Measurements from ENCODE around the gene GRAMD1B. TPM values are rescaled to one million over a fixed set of nuclear protein-coding genes. Genes with fewer than 3 reads are reported as not detected.
A peak's percentile ranks its signal among the peaks of the same experiment; 100 is the strongest.

The GRAMD1B gene
- total RNA-seq (9.6 and 11.6 TPM in 2 replicates), polyA plus RNA-seq (0.58 and 0.91 TPM in 2 replicates), polyA minus RNA-seq (1.4 and 2.1 TPM in 2 replicates)
- total RNA-seq (2013), result 0.86 TPM

DNA sequence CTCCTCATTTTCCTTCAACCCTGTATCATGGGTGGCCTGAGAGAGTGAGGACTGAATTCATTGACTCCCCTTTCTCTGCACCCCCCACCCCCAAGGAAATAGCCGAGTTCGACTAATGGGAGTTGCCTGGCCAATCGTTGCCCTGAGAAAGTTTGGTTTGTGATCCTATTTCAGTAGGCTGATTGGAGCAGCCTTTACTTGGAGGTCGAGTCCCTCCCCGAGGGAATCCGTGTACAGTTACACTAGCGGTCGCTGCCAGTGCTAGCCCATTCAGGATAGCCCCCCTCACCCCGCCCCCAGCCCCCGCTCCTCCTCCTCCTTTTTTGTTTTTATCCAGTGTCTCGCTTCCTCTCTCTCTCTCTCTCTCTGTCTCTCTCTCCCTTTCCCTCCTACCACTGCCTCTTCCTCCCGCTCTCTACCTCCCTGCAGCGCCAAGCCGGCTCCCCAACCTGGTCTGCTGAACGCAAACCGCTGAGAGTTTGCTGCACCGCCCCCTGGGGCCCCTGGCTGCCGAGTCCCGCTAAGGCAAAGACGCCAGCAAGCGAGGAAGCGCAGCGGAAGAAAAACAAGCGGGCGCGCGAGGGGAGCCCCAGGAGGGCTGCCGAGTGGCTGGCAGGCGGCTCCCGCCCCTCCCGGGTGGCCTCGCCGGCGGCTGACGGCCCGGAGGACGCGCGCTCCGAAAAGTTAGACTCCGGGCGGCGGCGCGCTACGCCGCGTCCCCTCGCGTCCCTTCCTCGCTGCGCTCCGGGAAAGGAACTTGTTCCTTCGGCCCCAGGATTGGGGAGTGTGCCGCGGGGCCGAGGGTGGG, at the start of gene GRAMD1B:
Gene GRAMD1B, plus strand, starts transcription at position 357 of the 808 bp plus-strand sequence. CDS start 524 bp downstream, outside the sequence.
- H3K27ac ChIP-seq (ENCODE audit: low read length in 2 of 2), result no peak within 1 kb of the TSS
- ChIA-PET POLR2A (no interaction called here), CTCF (interaction anchor here (1.3 to 1.8 kb wide), 2 partner anchors 23 to 49 kb away, joined by 5 to 6 read pairs; no protein-coding TSS in a partner anchor)
- peak within 1 kb of the TSS; percentile 43 for H3K9ac ChIP-seq (ENCODE audit: low read length)
- peak within 1 kb of the TSS; percentile 66 for H2AFZ ChIP-seq (ENCODE audit: insufficient read depth, low read depth, low read length, poor library complexity, severe bottlenecking)
- TF ChIP-seq, protein P1, sequence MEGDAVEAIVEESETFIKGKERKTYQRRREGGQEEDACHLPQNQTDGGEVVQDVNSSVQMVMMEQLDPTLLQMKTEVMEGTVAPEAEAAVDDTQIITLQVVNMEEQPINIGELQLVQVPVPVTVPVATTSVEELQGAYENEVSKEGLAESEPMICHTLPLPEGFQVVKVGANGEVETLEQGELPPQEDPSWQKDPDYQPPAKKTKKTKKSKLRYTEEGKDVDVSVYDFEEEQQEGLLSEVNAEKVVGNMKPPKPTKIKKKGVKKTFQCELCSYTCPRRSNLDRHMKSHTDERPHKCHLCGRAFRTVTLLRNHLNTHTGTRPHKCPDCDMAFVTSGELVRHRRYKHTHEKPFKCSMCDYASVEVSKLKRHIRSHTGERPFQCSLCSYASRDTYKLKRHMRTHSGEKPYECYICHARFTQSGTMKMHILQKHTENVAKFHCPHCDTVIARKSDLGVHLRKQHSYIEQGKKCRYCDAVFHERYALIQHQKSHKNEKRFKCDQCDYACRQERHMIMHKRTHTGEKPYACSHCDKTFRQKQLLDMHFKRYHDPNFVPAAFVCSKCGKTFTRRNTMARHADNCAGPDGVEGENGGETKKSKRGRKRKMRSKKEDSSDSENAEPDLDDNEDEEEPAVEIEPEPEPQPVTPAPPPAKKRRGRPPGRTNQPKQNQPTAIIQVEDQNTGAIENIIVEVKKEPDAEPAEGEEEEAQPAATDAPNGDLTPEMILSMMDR (IDR thresholded peaks at IDR 0.05), result no peak
- no peak for TF ChIP-seq EZH2 (IDR thresholded peaks at IDR 0.05; ENCODE audit: borderline replicate concordance, insufficient read depth, low read depth, low read length, poor library complexity, severe bottlenecking)
- H3K9me3 Mint-ChIP-seq (ENCODE audit: insufficient read depth), result no peaks in the 10 kb centered on the region
- DNase-seq (peak; percentile 31), ATAC-seq (ENCODE audit: low read depth) (peak; percentile 77)
- intact Hi-C loops (cut with micrococcal nuclease), result no loop called here
- peak within 1 kb of the TSS; percentile 78 for H3K27ac Mint-ChIP-seq
- no peaks in the 10 kb centered on the region for H3K79me2 ChIP-seq (ENCODE audit: control insufficient read depth, insufficient read depth, low read length)
- no peaks in the 10 kb centered on the region for H4K20me1 ChIP-seq (ENCODE audit: control insufficient read depth, insufficient read depth, low read length, poor library complexity, severe bottlenecking)
- H3K27me3 ChIP-seq (replicated peaks in 1 of 4; ENCODE audit: control extremely low read depth in 1 of 4, control insufficient read depth in 3 of 4, insufficient read depth in 4 of 4, low read length in 3 of 4), result peaks cover 0 to 9% (median 2%) of the 10 kb centered on the region in 4 experiments
- peaks cover 28% of the 10 kb centered on the region for H3K27me3 Mint-ChIP-seq
- peak within 1 kb of the TSS; percentile 86 for H3K4me3 Mint-ChIP-seq
- peak within 1 kb of the TSS; percentile 72 for H3K4me2 ChIP-seq (replicated peaks; ENCODE audit: low read depth, low read length, poor library complexity, severe bottlenecking)
- H3K4me1 Mint-ChIP-seq, result peaks cover 12% of the 10 kb centered on the region
- H3K4me3 ChIP-seq (ENCODE audit: control extremely low read depth in 1 of 5, extremely low read depth in 1 of 5, insufficient read depth in 1 of 5, low read depth in 2 of 5, low read length in 4 of 5), result peak within 1 kb of the TSS; percentile 25 to 42 (median 29)
- under 1% methylated on average over 52 of the region's 57 CpGs for WGBS (ENCODE audit: insufficient coverage)
- no peaks in the 10 kb centered on the region for H3K9me3 ChIP-seq (ENCODE audit: control extremely low read depth in 1 of 3, control insufficient read depth in 2 of 3, insufficient read depth in 1 of 3, low read length in 2 of 3)
- H3K4me1 ChIP-seq (ENCODE audit: control insufficient read depth in 2 of 2, insufficient read depth in 2 of 2, low read length in 2 of 2), result peaks cover 0 to 6% of the 10 kb centered on the region in 2 donors
- H3K36me3 ChIP-seq (replicated peaks in 1 of 2; ENCODE audit: control extremely low read depth in 1 of 2, control insufficient read depth in 1 of 2, extremely low read depth in 1 of 2, insufficient read depth in 2 of 2, low read length in 1 of 2), result no peaks in the 10 kb centered on the region

DNA sequence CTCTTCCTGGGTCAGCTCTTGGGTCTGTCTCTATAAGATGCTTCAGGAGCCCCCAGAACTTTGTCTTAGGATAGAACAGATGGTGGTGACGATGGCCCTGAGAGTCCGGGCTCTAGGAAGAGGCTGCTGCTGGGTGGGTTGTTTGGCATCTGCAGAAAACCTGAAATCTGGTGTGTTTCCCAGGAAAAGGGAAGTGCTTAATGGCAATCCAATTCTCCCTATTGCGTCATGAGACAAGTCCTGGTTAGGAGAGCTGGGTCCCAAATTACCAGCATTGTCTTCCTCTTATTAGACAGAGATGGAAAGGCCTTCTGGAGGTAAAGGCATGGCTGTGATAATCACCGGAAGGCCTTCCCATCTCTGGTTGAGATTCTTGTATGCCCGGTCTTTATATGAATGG, 48.9 kb upstream of the GRAMD1B start:
- CTCF ChIA-PET, result no interaction called here
- H3K27ac Mint-ChIP-seq, result no peak overlapping the region

More for the DNA sequence above, 48.9 kb upstream of the GRAMD1B start:
- Histone ChIP-seq H3K4me3 (ENCODE audit: control extremely low read depth in 1 of 5, extremely low read depth in 1 of 5, insufficient read depth in 1 of 5, low read depth in 2 of 5, low read length in 4 of 5) (no peak overlapping the region), H2AFZ (ENCODE audit: insufficient read depth, low read depth, low read length, poor library complexity, severe bottlenecking) (no peak overlapping the region), H3K36me3 (replicated peaks in 1 of 2; ENCODE audit: control extremely low read depth in 1 of 2, control insufficient read depth in 1 of 2, extremely low read depth in 1 of 2, insufficient read depth in 2 of 2, low read length in 1 of 2) (no peaks in the 10 kb centered on the region), H3K4me2 (replicated peaks; ENCODE audit: low read depth, low read length, poor library complexity, severe bottlenecking) (no peak overlapping the region), H3K4me1 (ENCODE audit: control insufficient read depth in 2 of 2, insufficient read depth in 2 of 2, low read length in 2 of 2) (no peaks in the 10 kb centered on the region), H3K27me3 (replicated peaks in 1 of 4; ENCODE audit: control extremely low read depth in 1 of 4, control insufficient read depth in 3 of 4, insufficient read depth in 4 of 4, low read length in 3 of 4) (no peaks in the 10 kb centered on the region), H3K9me3 (ENCODE audit: control extremely low read depth in 1 of 3, control insufficient read depth in 2 of 3, insufficient read depth in 1 of 3, low read length in 2 of 3) (no peaks in the 10 kb centered on the region), H4K20me1 (ENCODE audit: control insufficient read depth, insufficient read depth, low read length, poor library complexity, severe bottlenecking) (no peaks in the 10 kb centered on the region), H3K9ac (ENCODE audit: low read length) (no peak overlapping the region), H3K79me2 (ENCODE audit: control insufficient read depth, insufficient read depth, low read length) (no peaks in the 10 kb centered on the region), H3K27ac (ENCODE audit: low read length in 2 of 2) (no peak overlapping the region)
- no peaks in the 10 kb centered on the region for H3K4me1 Mint-ChIP-seq
- H3K9me3 Mint-ChIP-seq (ENCODE audit: insufficient read depth), result no peaks in the 10 kb centered on the region
- DNase-seq, result no peak
- 92% methylated on average over 3 of the region's 5 CpGs for WGBS (ENCODE audit: insufficient coverage)
- no peak overlapping the region for H3K4me3 Mint-ChIP-seq
- POLR2A ChIA-PET, result no interaction called here
- no peaks in the 10 kb centered on the region for H3K27me3 Mint-ChIP-seq
- intact Hi-C loops (cut with micrococcal nuclease), result no loop called here
- TF ChIP-seq EZH2 (IDR thresholded peaks at IDR 0.05; ENCODE audit: borderline replicate concordance, insufficient read depth, low read depth, low read length, poor library complexity, severe bottlenecking), result no peak
- TF ChIP-seq, protein P1 (IDR thresholded peaks at IDR 0.05), result no peak
- no peak for ATAC-seq (ENCODE audit: low read depth)
